Nephron progenitor cell (in vitro differentiated cells): Measurements from ENCODE around the gene BTF3L4.

Experiments used
- DNase-seq: peaks from one replicate; pipeline ENCODE4 v3.0.0; 2021
- H3K27ac Mint-ChIP-seq: 2 replicates; pipeline ENCODE4 v1.8.0; 2021; ENCODE audit warnings: mild to moderate bottlenecking, moderate library complexity, mixed read lengths
- H3K27me3 Mint-ChIP-seq: 2 replicates; pipeline ENCODE4 v1.8.0; 2021; ENCODE audit warnings: mild to moderate bottlenecking, low read depth, mixed read lengths; ENCODE audit not compliant: poor library complexity
- H3K36me3 Mint-ChIP-seq: 2 replicates; pipeline ENCODE4 v1.8.0; 2021; ENCODE audit warnings: low read depth, mixed read lengths
- H3K4me1 Mint-ChIP-seq: 2 replicates; pipeline ENCODE4 v1.8.0; 2021; ENCODE audit warnings: mixed read lengths
- H3K4me3 Mint-ChIP-seq: 2 replicates; pipeline ENCODE4 v1.8.0; 2021; ENCODE audit warnings: mild to moderate bottlenecking, moderate library complexity, mixed read lengths
- H3K9me3 Mint-ChIP-seq: 2 replicates; pipeline ENCODE4 v1.8.0; 2021; ENCODE audit warnings: mild to moderate bottlenecking, moderate library complexity, mixed read lengths
- TF ChIP-seq, protein P1 (sequence below): fragments of 200-600 bp; sonication (generic); IDR thresholded peaks from 2 replicates; pipeline ENCODE4 v1.5.0; 2021; ENCODE audit warnings: antibody characterized with exemption

The BTF3L4 gene

DNA sequence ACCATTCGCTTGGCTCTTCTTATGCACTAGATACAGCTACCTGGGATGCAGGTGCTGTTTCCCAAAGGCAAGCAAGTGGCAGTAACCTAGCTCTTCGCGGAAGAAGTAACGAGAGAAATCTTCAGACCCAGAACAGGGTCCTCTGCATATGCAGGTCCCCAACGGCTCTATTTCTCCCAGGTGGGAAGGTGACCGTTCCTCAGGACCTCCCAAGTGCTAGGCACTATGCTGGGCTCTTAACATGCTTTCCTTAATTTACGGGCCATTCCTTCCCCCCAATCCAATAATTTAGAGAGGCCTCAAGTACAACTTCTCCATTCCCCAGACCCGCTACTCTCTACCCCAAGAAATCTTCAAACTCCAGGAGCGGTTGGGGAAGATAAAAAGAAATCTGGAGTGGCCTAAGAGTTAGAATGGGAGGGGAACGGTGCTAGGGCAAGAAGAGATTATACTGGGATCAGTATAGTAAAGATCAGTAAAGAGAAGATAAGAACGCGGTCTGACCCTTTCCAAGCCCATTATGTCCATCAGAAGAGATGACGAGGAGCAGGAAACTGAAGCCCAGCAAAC, 1.5 kb upstream of the BTF3L4 start:
- H3K9me3 Mint-ChIP-seq, result no peaks in the 10 kb centered on the region
- H3K27ac Mint-ChIP-seq, result peak overlapping the region; percentile 84
- H3K4me1 Mint-ChIP-seq, result peaks cover 52% of the 10 kb centered on the region
- H3K27me3 Mint-ChIP-seq, result peaks cover 3% of the 10 kb centered on the region
- H3K4me3 Mint-ChIP-seq, result peak overlapping the region; percentile 97
- TF ChIP-seq, protein P1, sequence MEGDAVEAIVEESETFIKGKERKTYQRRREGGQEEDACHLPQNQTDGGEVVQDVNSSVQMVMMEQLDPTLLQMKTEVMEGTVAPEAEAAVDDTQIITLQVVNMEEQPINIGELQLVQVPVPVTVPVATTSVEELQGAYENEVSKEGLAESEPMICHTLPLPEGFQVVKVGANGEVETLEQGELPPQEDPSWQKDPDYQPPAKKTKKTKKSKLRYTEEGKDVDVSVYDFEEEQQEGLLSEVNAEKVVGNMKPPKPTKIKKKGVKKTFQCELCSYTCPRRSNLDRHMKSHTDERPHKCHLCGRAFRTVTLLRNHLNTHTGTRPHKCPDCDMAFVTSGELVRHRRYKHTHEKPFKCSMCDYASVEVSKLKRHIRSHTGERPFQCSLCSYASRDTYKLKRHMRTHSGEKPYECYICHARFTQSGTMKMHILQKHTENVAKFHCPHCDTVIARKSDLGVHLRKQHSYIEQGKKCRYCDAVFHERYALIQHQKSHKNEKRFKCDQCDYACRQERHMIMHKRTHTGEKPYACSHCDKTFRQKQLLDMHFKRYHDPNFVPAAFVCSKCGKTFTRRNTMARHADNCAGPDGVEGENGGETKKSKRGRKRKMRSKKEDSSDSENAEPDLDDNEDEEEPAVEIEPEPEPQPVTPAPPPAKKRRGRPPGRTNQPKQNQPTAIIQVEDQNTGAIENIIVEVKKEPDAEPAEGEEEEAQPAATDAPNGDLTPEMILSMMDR, result no peak
- DNase-seq, result no peak
- peaks cover 25% of the 10 kb centered on the region for H3K36me3 Mint-ChIP-seq

DNA sequence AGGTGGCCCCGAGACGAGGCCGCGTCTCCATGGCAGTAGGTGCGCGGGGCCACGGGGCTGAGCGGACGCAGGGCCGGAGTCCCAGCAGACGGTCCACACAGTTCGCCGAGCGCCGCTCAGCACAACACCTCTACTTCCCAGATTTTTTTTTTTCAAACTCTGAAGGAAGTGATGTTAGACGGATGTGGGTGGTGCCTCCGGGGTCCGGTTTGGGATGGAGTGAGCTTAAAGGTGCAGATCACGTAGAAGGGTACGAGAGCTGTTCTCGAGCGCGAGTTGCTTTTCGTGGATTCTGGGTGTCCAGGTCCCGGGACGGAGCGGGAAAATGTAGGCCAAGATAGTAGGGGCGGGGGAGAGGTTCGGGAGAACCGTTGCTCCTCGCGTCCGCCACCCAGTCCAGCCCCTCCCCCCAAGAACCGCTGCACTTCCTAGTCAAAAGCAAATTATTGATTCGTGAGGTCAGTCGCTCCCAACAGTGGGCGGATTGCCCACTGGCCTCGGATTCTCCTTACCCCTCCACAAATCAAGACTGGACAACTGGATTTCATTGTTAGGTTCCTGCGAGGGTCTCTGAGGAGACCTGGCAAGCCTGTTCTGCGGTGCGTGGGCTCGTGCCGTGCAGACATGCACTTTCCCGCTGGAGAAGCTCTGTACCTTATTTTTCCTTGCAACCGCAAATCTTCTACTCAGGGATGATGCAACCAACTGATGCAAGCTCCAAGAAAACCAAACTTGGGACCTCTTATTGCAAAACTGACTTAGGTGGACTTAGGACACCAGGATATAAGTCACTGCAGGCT, 829 bp upstream of the BTF3L4 start, which contains the start of gene TXNDC12:
Gene TXNDC12 (minus strand): TSS at position 126 of the 800 bp plus-strand sequence. CDS start 95 bp downstream, at position 31.
- H3K27me3 Mint-ChIP-seq, result peaks cover 3% of the 10 kb centered on the region
- peak within 1 kb of the TSS; percentile 97 for H3K4me3 Mint-ChIP-seq
- peaks cover 32% of the 10 kb centered on the region for H3K36me3 Mint-ChIP-seq
- DNase-seq, result peak; percentile 69
- H3K9me3 Mint-ChIP-seq, result no peaks in the 10 kb centered on the region
- peak within 1 kb of the TSS; percentile 84 for H3K27ac Mint-ChIP-seq
- H3K4me1 Mint-ChIP-seq, result peaks cover 52% of the 10 kb centered on the region
- TF ChIP-seq, protein P1, result no peak

DNA sequence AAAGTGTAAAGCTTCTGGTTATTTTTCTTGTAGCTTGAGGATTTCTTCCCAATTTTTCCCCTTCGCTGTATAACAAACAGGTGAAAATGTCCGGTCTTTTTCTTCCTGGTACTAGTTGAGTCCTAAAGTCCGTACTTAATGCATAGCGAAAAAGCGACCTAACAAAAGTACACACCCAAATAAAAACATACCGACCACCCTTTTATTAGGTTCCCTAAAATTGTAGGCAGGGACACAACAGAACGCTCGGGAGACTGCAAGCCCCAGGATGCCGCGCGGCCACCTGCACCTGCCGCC, 281 bp upstream of the BTF3L4 start:
- no peak for DNase-seq
- H3K4me3 Mint-ChIP-seq, result peak overlapping the region; percentile 97
- H3K9me3 Mint-ChIP-seq, result no peaks in the 10 kb centered on the region
- peaks cover 52% of the 10 kb centered on the region for H3K4me1 Mint-ChIP-seq
- H3K27ac Mint-ChIP-seq, result peak overlapping the region; percentile 84
- peaks cover 37% of the 10 kb centered on the region for H3K36me3 Mint-ChIP-seq
- peaks cover 3% of the 10 kb centered on the region for H3K27me3 Mint-ChIP-seq
- TF ChIP-seq, protein P1, result no peak

- TF ChIP-seq, protein P1, result no peak
- Mint-ChIP-seq H3K4me3 (peak overlapping the region; percentile 97), H3K36me3 (peaks cover 37% of the 10 kb centered on the region), H3K9me3 (no peaks in the 10 kb centered on the region), H3K27ac (peak overlapping the region; percentile 97), H3K27me3 (peaks cover 3% of the 10 kb centered on the region), H3K4me1 (peaks cover 52% of the 10 kb centered on the region)
- DNase-seq, result no peak
Observed at GRCh38 chr1:52056937-52057231, 789 bp downstream of the BTF3L4 start.

DNA sequence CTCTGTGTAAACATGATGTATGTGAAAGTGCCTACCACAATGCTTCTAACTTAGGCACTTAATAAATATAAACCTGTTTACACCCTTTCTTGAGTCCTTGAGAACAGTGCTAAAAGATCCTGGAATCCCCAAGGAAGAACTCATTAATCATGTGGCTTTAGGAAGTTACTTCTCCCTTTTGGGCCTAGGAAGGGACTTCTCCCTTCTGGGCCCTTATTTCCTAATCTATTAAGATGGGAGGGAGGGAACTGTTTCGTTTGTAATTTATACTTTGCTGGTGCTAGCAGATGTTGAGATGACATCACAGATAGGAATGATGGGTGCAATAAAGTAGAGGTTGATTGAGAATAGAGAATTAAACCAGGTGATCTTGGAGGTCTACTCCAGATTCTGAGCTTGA, 1.2 kb downstream of the BTF3L4 start:
- TF ChIP-seq, protein P1, result no peak
- peaks cover 50% of the 10 kb centered on the region for H3K4me1 Mint-ChIP-seq
- peaks cover 3% of the 10 kb centered on the region for H3K27me3 Mint-ChIP-seq
- peak overlapping the region; percentile 97 for H3K27ac Mint-ChIP-seq
- peak overlapping the region; percentile 97 for H3K4me3 Mint-ChIP-seq
- H3K36me3 Mint-ChIP-seq, result peaks cover 33% of the 10 kb centered on the region
- no peaks in the 10 kb centered on the region for H3K9me3 Mint-ChIP-seq
- no peak for DNase-seq
